Duodenal mucosa (tissue), 2 donors: ENCODE data around the gene NOTCH2.
"Not testable (repeated sequence)": the region's sequence is repeated elsewhere in the genome, so short reads cannot be mapped to it uniquely, and the experiment has no call there.

Source experiments
- H3K27ac ChIP-seq: one replicate; pipeline ENCODE4 v1.7.0; 2013; ENCODE audit warnings: low read depth, low read length
- H3K27me3 ChIP-seq, 2 donors: one replicate each; pipeline ENCODE4 v1.7.0; 2013; ENCODE audit warnings: low read length in 2 of 2, control low read depth in 1 of 2; ENCODE audit not compliant: insufficient read depth in 2 of 2, control insufficient read depth in 1 of 2
- H3K36me3 ChIP-seq, 2 donors: one replicate each; pipeline ENCODE4 v1.7.0; 2013; ENCODE audit warnings: low read length in 2 of 2, control low read depth in 1 of 2; ENCODE audit not compliant: insufficient read depth in 2 of 2, control insufficient read depth in 1 of 2
- H3K4me1 ChIP-seq, 2 donors: one replicate each; pipeline ENCODE4 v1.7.0; 2013; ENCODE audit warnings: low read length in 2 of 2, control low read depth in 1 of 2; ENCODE audit not compliant: insufficient read depth in 2 of 2, control insufficient read depth in 1 of 2
- H3K4me3 ChIP-seq, 2 donors: one replicate each; pipeline ENCODE4 v1.7.0; 2013; ENCODE audit warnings: low read length in 2 of 2, low read depth in 1 of 2
- H3K9ac ChIP-seq, 2 donors: one replicate each; pipeline ENCODE4 v1.7.0; 2013; ENCODE audit warnings: low read length in 2 of 2, low read depth in 1 of 2
- H3K9me3 ChIP-seq, 2 donors: one replicate each; pipeline ENCODE4 v1.7.0; 2013; ENCODE audit warnings: low read length in 2 of 2, control low read depth in 1 of 2; ENCODE audit not compliant: control insufficient read depth in 1 of 2

NOTCH2 gene

GRCh38 chr1:120069067-120069919, at the start of gene NOTCH2:
Gene NOTCH2 (minus strand): TSS chr1:120069662. CDS start chr1:120069406, 256 bp downstream.
- not testable (repeated sequence) for H3K27ac ChIP-seq, H3K9ac ChIP-seq, H3K36me3 ChIP-seq, H3K27me3 ChIP-seq, H3K9me3 ChIP-seq, H3K4me1 ChIP-seq
- H3K4me3 ChIP-seq: peak within 1 kb of the TSS in 1 of 2 donors; percentile 21

- H3K27ac ChIP-seq, H3K9ac ChIP-seq, H3K27me3 ChIP-seq, H3K4me3 ChIP-seq, H3K9me3 ChIP-seq, H3K4me1 ChIP-seq, H3K36me3 ChIP-seq: not testable (repeated sequence)
Measured at GRCh38 chr1:120117371-120118177, 48.1 kb upstream of the NOTCH2 start.

- H3K27me3 ChIP-seq, H3K27ac ChIP-seq, H3K36me3 ChIP-seq, H3K4me1 ChIP-seq, H3K9me3 ChIP-seq, H3K4me3 ChIP-seq, H3K9ac ChIP-seq: not testable (repeated sequence)
Measured at GRCh38 chr1:120116094-120116493, 46.6 kb upstream of the NOTCH2 start.

GRCh38 chr1:120113134-120113533, 43.7 kb upstream of the NOTCH2 start:
- H3K4me3 ChIP-seq, H3K9me3 ChIP-seq, H3K9ac ChIP-seq, H3K27me3 ChIP-seq, H3K4me1 ChIP-seq, H3K36me3 ChIP-seq, H3K27ac ChIP-seq: not testable (repeated sequence)

GRCh38 chr1:120112212-120112611, 42.8 kb upstream of the NOTCH2 start:
- H3K9me3 ChIP-seq, H3K36me3 ChIP-seq, H3K4me3 ChIP-seq, H3K4me1 ChIP-seq, H3K27ac ChIP-seq, H3K9ac ChIP-seq, H3K27me3 ChIP-seq: not testable (repeated sequence)

- H3K4me1 ChIP-seq, H3K27ac ChIP-seq, H3K27me3 ChIP-seq, H3K36me3 ChIP-seq, H3K9me3 ChIP-seq, H3K9ac ChIP-seq, H3K4me3 ChIP-seq: not testable (repeated sequence)
Measured at GRCh38 chr1:120111771-120112170, 42.3 kb upstream of the NOTCH2 start.

GRCh38 chr1:120111008-120111407, 41.5 kb upstream of the NOTCH2 start:
- H3K9ac ChIP-seq, H3K27ac ChIP-seq, H3K9me3 ChIP-seq, H3K36me3 ChIP-seq, H3K4me1 ChIP-seq, H3K27me3 ChIP-seq, H3K4me3 ChIP-seq: not testable (repeated sequence)

- H3K4me1 ChIP-seq, H3K27me3 ChIP-seq, H3K9me3 ChIP-seq, H3K27ac ChIP-seq, H3K4me3 ChIP-seq, H3K9ac ChIP-seq, H3K36me3 ChIP-seq: not testable (repeated sequence)
Measured at GRCh38 chr1:120109656-120110055, 40.2 kb upstream of the NOTCH2 start.

GRCh38 chr1:120109180-120109579, 39.7 kb upstream of the NOTCH2 start:
- not testable (repeated sequence) for H3K9me3 ChIP-seq

GRCh38 chr1:120105288-120105687, 35.8 kb upstream of the NOTCH2 start:
- H3K9me3 ChIP-seq, H3K4me3 ChIP-seq, H3K27ac ChIP-seq, H3K27me3 ChIP-seq, H3K36me3 ChIP-seq, H3K4me1 ChIP-seq, H3K9ac ChIP-seq: not testable (repeated sequence)

More at GRCh38 chr1:120109180-120109579, 39.7 kb upstream of the NOTCH2 start:
- not testable (repeated sequence) for H3K36me3 ChIP-seq, H3K27me3 ChIP-seq, H3K9ac ChIP-seq, H3K4me1 ChIP-seq, H3K27ac ChIP-seq, H3K4me3 ChIP-seq
